DMS153 (cell line): ENCODE data around the gene SV2B.

Experiments
- DNase-seq: peaks from one replicate; lab custom pipeline; 2025; lab: John Stamatoyannopoulos, UW

Gene SV2B

GRCh38 chr15:91104111-91104510 lies 4.1 kb downstream of the SV2B start:
- DNase-seq, result no peak

DNA sequence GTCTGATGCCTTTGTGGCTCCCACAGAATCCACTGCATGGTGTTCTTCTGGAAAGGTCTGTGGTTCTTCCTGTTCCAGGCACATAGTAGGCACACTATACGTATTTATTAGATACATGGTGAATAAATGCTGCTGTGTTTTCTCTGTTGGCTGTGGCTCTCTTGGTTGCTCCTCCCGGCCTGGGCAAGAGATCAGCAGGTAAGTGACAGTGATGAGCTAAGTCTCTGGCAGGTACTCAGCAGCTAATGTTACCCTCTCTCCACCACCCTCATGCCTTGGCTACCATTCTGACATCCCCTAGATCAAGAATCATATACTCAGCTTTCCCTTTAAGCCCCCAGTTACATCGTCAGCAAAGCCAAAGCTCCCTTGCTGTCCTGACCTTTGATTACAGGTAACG lies 8.4 kb downstream of the SV2B start:
- DNase-seq, result no peak

DNA sequence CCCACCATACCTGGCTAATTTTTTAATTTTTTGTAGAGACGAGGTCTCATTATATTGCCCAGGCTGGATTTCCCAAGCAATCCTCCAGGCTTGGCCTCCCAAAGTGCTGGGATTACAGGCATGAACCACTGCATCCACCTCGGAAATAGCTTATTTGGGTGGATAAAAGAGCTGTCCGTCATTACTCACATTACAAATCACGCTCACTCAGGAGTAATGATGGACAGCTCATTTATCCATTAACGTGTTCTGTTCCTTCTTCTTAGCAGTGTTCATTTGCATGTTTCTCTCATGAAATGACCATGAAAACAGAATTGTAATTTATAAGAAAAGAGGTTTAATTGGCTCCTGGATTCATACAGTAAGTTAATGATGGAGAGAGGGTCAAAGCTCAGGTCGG lies 9.8 kb downstream of the SV2B start:
- no peak for DNase-seq

- no peak for DNase-seq
Measured at GRCh38 chr15:91110407-91110806, 10.3 kb downstream of the SV2B start.

DNA sequence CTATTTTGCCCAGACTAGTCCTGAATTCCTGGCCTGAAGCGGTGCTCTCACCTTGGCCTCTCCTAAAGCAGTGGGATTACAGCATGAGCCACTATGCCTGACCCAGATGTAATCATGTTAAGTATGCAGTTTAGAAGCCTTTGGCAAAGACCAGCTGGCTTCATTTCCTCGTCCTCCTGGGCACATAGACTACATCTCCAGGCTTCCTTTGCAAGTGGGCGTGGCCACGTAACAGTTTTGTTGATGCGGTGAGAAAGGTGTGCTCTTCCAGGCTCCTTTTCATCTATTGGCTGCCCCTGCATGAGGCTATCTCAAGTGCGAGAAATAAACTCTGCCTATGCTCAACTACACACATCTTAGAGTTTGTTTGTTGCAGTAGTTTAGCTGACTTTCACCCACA lies 13.0 kb downstream of the SV2B start:
- DNase-seq, result peak; percentile 38

- no peak for DNase-seq
Measured at GRCh38 chr15:91114301-91114700, 14.2 kb downstream of the SV2B start.

DNA sequence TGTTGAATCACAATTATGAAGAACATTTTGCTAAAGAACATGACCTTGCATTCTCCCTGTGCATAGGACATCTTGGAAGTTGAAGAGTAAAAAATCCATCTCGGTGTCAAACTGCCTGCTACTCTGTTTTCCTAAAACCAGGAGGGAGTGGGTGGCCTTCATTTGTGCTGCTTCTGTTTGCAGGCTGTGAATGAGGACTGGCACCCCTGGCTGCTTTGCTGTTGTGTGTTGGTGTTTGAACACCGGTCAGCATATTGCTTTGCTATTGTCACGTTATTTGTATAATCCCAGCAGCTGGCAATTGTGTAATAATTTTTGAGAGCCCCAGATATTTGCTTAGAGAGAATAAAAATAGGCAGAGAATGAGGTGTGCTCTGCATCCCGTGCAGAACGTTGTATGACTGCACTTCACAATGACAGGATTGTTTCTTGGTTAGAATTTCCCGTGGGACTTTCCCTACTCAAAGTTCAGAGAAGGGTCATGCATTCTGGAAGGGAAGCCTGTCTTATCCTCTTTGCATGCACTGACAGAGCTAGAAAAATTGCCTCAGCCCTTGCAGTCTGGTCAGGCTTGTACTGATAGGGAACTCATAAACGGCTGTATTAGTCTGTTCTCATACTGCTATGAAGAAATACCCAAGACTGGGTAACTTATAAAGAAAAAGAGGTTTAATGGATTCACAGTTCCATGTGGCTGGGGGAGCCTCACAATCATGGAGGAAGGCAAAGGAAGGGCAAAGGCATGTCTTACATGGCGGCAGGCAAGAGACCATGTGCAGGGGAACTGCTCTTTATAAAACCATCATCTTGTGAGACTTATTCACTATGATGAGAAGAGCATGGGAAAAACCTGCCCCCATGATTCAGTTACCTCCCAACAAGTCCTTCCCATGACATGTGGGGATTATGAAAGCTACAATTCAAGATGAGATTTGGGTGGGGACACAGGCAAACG lies 16.3 kb downstream of the SV2B start:
- DNase-seq, result peak; percentile 80

GRCh38 chr15:91117375-91117774 lies 17.3 kb downstream of the SV2B start:
- DNase-seq, result no peak

DNA sequence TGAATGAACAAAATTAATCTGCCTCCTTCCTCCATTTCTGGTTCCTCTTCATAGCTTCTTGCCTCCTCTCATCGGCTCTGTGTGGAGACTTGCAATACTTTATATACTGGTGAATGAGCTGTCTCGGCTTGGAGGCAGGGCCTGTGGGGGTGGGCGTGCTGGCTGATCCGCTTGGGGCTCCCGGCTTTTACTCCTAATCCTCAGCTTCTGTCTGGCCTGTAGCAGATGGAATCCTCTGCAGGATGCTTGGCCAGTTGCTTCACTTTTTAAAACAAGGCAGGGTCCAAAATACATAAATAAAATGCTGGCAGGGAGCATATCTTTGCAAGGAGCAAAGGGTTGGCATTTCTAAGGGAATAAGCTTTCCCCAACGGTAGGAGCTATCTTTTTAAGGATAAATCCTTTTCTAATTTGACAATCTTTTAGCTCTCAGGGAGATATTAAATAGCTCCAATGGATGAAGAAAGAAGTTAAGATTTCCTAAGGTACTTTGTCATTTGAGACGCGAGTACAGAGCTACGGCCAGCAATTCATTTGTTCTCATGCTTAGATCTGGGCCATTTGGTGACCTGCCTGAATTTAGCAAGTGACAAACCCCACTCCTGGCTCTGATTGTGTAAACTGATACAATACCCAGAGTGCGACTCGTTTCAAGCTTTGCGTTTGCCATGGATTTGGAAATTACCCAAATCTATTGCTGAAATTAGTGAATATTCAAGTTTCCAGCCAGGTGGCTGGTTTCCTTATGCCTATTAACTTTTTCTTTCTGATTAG lies 18.9 kb downstream of the SV2B start:
- DNase-seq, result no peak

DNA sequence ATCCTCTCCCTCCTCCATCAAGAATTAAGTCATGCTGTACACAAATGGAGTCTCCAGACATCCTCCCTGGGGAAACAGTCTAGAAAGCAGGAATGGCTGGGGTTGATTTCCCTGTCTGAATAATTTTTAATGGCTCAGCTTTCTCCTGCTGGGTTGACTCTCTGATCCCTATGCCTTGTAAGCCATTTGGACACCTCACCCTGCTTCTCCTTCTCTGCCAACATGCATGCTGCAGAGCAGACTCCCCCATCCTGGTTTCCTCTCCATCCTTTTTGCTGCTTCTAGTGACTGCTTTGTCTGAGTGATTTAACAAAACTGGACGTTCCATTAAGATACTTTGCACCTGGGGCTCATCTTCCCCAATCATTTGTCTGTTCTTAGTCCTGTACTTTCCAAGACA lies 22.2 kb downstream of the SV2B start:
- DNase-seq, result no peak

- no peak for DNase-seq
Measured at GRCh38 chr15:91124132-91124531, 24.1 kb downstream of the SV2B start.

GRCh38 chr15:91125162-91125561 lies 25.1 kb downstream of the SV2B start:
- no peak for DNase-seq

GRCh38 chr15:91126080-91126479 lies 26.0 kb downstream of the SV2B start:
- DNase-seq, result no peak

- no peak for DNase-seq
Measured at GRCh38 chr15:91127236-91127955, 27.3 kb downstream of the SV2B start.

DNA sequence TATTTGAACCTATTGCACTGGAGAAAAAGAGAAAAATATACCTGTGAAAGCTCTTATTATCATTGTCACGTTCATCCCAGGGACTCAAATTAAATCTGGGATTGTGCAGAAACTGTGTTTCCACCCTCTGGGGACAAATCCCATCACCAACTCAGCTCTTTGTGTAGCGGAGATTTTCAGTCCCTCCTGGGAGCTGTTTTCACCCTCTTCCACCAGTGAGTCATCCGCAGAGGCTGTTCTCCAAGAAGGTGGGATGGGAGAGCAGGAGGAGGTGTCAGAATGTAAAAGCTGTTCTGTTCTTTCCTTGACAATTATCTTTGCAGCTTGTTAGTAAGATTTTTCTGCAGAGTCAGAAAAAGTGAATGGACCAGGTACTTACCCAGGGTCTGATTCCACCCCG lies 28.0 kb downstream of the SV2B start:
- DNase-seq, result no peak

DNA sequence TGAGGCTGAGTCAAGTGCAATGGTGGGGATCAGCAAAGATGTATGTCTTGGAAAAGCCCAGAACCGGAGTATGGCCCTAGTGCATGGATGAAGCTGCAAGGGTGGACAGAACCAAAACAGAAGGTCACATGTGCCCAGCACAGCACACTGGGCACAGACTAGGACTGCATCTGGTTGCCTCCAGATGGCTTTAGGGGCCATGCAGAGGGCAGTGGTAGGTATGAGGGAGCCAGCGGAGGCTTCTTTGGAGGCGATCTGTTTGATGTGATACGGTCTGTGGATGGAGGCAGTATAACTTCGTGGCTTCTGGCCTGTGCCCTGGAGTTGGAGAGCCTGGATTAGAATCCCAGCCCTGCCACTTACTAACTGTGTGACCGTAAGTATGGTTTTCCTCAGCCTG lies 29.4 kb downstream of the SV2B start:
- no peak for DNase-seq

GRCh38 chr15:91132079-91132478 lies 32.0 kb downstream of the SV2B start:
- DNase-seq, result no peak

DNA sequence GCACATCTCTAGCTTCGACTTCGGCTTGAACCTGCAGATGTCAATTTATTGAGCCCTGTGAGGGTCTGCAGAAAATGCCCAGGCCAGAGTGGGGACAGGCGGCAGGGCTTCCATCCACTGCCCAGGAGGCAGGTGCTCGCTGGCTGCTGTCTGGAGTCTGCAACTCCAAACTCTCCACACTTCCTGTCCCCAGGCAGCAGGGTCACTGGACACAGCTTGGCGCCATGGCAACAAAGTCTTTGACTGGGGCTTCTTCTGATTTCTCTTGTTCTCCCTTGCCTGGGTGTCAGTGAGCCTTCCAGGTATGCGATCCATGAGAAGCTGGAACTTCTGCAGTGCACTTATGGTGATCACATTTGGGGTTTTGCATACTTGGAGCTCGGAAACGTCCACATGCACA lies 33.5 kb downstream of the SV2B start:
- no peak for DNase-seq

GRCh38 chr15:91135201-91136130 lies 35.4 kb downstream of the SV2B start:
- DNase-seq, result no peak

- no peak for DNase-seq
Measured at GRCh38 chr15:91136386-91136923, 36.4 kb downstream of the SV2B start.

DNA sequence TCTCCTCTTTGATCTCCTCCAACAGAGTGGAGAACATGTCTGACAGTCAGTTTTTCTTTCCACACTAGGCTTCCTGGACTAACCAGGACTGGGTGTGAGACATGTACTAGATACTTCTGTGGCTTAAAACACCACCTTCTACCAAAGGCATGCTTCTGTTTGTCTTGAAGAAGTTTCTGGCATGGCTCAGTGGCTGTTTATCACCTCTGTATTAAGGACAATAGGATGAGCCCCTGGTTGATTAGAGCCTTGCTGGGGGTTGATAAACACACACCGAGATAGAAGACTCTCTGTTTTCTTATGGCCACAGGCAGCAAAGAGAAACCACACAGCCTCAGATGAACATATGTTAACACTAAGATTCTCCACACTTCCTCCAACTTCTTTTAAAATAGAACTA lies 40.5 kb downstream of the SV2B start:
- no peak for DNase-seq
